Uterus (tissue), 4 donors: ENCODE results near the gene CLEC3B. TPM values are rescaled to one million over a fixed set of nuclear protein-coding genes. Genes with fewer than 3 reads are reported as not detected.

Experiments
- DNase-seq, 2 donors: peaks; one replicate each; pipeline ENCODE4 v3.0.0-alpha.2; 2019 to 2020
- H3K27ac ChIP-seq, 2 donors: fragments of 200-600 bp; sonication (generic); 1 replicate in 1 of 2; 2 replicates in 1 of 2; pipeline ENCODE4 v1.5.1; 2016 to 2018
- H3K27me3 ChIP-seq, 2 donors: fragments of 200-600 bp; sonication (generic); one replicate each; pipeline ENCODE4 v1.5.1; 2018 to 2019; ENCODE audit warnings: control low read depth in 1 of 2
- H3K36me3 ChIP-seq, 2 donors: fragments of 200-600 bp; sonication (generic); one replicate each; pipeline ENCODE4 v1.5.1; 2019; ENCODE audit warnings: control low read depth in 1 of 2
- H3K4me1 ChIP-seq, 2 donors: fragments of 200-600 bp; sonication (generic); one replicate each; pipeline ENCODE4 v1.5.1; 2018 to 2019; ENCODE audit warnings: control low read depth in 1 of 2
- H3K4me3 ChIP-seq, 2 donors: fragments of 200-600 bp; sonication (generic); 1 replicate in 1 of 2; 2 replicates in 1 of 2; pipeline ENCODE4 v1.5.1; 2018 to 2019; ENCODE audit warnings: mild to moderate bottlenecking in 1 of 2
- H3K9me3 ChIP-seq, 2 donors: fragments of 200-600 bp; sonication (generic); one replicate each; pipeline ENCODE4 v1.5.1; 2019; ENCODE audit warnings: control low read depth in 1 of 2
- CTCF ChIP-seq, 4 experiments: fragments of 200-600 bp in 2 of 4; fragments of 450-650 bp in 2 of 4; sonication (generic) in 2 of 4; IDR thresholded peaks; one replicate each; pipeline ENCODE4 v1.5.1; 2016 to 2019; ENCODE audit warnings: antibody characterized with exemption in 4 of 4, mild to moderate bottlenecking in 2 of 4, moderate library complexity in 1 of 4
- POLR2A ChIP-seq, 2 donors: fragments of 450-650 bp; IDR thresholded peaks; one replicate each; pipeline ENCODE4 v1.6.1; 2016; ENCODE audit warnings: antibody characterized with exemption in 2 of 2, mild to moderate bottlenecking in 1 of 2, moderate library complexity in 1 of 2
- intact Hi-C: fragments of 100-400 bp; cut with DNase I; formaldehyde crosslinking; loops from one replicate; pipeline ENCODE4 v1.15.1; 2023; ENCODE audit warnings: low total_unique reads
- total RNA-seq, 4 donors: library from RNA; depleted of rRNA in 3 of 4; stranded (reverse); fragments of >200 nt in 3 of 4; gene quantifications; one replicate each; pipeline versions ENCODE4 v1.1.0 to v1.2.4, GENCODE V29; 2014 to 2023
- donor health status: DM: yes; HTN: yes; CAD: no.

CLEC3B gene
- total RNA-seq, 4 donors from 2014 or later: 35.0 to 248 (median 62.6) TPM

- peak; percentile 32 to 49 for DNase-seq
- Histone ChIP-seq H3K27me3 (no peaks in the 10 kb centered on the region), H3K36me3 (no peaks in the 10 kb centered on the region), H3K27ac (peak overlapping the region; percentile 43 to 52), H3K9me3 (no peaks in the 10 kb centered on the region), H3K4me3 (no peak overlapping the region), H3K4me1 (no peaks in the 10 kb centered on the region)
- TF ChIP-seq CTCF (IDR thresholded peaks at IDR 0.05) (no peak), POLR2A (IDR thresholded peaks at IDR 0.05) (no peak)
- intact Hi-C loops: no loop called here
Measured at GRCh38 chr3:44995142-44995770, 30.8 kb upstream of the CLEC3B start.

DNA sequence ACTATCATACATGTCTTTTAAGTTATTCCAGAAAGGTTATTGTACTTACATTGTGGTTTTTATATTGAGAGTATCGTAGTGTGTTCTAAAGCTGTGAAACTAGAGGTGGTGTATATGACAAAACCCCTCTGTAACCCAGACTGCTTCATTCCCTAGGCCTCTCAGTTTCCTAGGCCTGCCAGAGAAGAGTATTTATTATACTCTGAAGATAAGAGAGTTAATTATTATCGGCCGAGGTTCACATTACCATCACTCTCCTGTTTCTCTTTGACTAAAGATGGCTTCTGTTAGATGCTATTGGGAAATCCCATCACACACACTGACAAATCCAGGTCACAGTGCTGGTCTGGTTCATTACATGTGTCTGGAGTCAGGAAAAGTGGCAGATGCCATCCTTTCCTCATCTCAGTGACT is 29.5 kb upstream of the CLEC3B start:
- no peak for DNase-seq
- Histone ChIP-seq H3K9me3 (no peaks in the 10 kb centered on the region), H3K27me3 (no peaks in the 10 kb centered on the region), H3K4me3 (no peak overlapping the region), H3K4me1 (no peaks in the 10 kb centered on the region), H3K27ac (peak overlapping the region; percentile 3 to 52), H3K36me3 (no peaks in the 10 kb centered on the region)
- intact Hi-C loops: no loop called here
- TF ChIP-seq CTCF (IDR thresholded peaks at IDR 0.05) (no peak), POLR2A (IDR thresholded peaks at IDR 0.05) (no peak)

DNA sequence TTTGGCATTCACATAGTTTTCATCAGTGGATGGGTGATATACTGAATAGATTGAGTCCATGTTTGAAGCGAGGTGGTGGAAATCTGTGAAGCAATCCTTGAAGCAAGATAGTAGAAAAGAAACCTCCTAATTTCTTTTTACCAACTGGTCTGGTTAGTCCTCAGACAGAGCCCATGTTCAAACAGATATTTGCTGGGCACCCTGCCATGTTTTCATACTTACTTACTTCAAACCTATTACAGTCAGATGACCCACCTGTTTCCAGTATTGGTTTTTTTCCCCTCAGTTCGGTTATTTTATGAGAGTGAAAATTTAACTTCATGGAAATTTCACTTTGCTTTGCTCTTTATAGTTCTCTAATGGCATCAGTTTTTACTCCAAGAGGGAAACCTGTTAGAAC is 26.3 kb upstream of the CLEC3B start:
- no peak for DNase-seq
- H3K4me1 ChIP-seq: no peaks in the 10 kb centered on the region
- intact Hi-C loops: no loop called here
- H3K36me3 ChIP-seq: no peaks in the 10 kb centered on the region
- H3K27me3 ChIP-seq: no peaks in the 10 kb centered on the region
- TF ChIP-seq POLR2A (IDR thresholded peaks at IDR 0.05) (no peak), CTCF (IDR thresholded peaks at IDR 0.05) (no peak)
- no peak overlapping the region for H3K27ac ChIP-seq
- H3K9me3 ChIP-seq: no peaks in the 10 kb centered on the region
- no peak overlapping the region for H3K4me3 ChIP-seq

DNA sequence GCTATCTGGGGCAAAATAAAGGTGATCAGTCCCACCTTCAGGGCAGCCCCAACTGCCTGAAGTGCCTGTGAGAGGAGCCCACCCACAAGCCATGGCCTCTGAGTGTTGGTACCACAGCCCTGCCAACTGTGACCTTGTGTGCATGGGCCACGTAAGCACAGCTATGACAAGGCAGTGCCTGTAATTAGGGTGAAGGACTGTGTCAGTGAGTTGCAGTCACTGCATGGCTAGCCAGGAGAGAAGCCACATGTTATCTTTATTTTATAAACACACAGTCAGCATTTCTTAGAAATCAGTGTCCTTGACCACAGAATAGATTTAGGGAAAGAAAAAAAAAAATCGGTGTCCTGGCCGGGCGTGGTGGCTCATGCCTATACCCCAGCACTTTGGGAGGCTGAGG is 25.3 kb upstream of the CLEC3B start:
- Histone ChIP-seq H3K27me3 (no peaks in the 10 kb centered on the region), H3K9me3 (no peaks in the 10 kb centered on the region), H3K4me3 (no peak overlapping the region), H3K36me3 (no peaks in the 10 kb centered on the region), H3K27ac (no peak overlapping the region), H3K4me1 (no peaks in the 10 kb centered on the region)
- intact Hi-C loops: no loop called here
- TF ChIP-seq CTCF (IDR thresholded peaks at IDR 0.05): no peak
- no peak for TF ChIP-seq POLR2A (IDR thresholded peaks at IDR 0.05)
- DNase-seq: no peak

DNA sequence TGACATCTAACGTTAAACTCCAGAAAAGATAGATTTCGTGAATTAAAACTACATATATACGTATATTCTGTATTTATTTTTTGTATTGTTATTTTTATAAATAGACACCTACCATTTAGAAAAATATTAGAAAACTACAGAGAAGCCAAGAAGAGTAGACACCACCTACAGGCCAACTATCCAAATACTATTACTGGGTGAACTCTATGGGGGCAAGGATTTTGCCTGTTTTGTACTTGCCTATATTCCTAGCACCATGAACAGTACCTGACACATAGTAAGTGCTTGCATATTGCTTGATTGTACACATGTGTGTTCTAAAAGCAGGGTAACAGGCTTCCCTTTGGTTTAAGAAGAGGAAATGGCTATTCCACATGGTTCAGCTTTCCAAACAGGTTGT is 24.4 kb upstream of the CLEC3B start:
- intact Hi-C loops: no loop called here
- Histone ChIP-seq H3K4me1 (no peaks in the 10 kb centered on the region), H3K9me3 (no peaks in the 10 kb centered on the region), H3K27me3 (no peaks in the 10 kb centered on the region), H3K36me3 (no peaks in the 10 kb centered on the region), H3K27ac (no peak overlapping the region), H3K4me3 (no peak overlapping the region)
- TF ChIP-seq CTCF (IDR thresholded peaks at IDR 0.05) (no peak), POLR2A (IDR thresholded peaks at IDR 0.05) (no peak)
- DNase-seq: no peak
